ENCODE measurements around the gene COL18A1. TPM values are rescaled to one million over a fixed set of nuclear protein-coding genes. Genes with fewer than 3 reads are reported as not detected.

Gene COL18A1
- total RNA-seq, 1 experiment from 2014 or later: 77.0 TPM

DNA sequence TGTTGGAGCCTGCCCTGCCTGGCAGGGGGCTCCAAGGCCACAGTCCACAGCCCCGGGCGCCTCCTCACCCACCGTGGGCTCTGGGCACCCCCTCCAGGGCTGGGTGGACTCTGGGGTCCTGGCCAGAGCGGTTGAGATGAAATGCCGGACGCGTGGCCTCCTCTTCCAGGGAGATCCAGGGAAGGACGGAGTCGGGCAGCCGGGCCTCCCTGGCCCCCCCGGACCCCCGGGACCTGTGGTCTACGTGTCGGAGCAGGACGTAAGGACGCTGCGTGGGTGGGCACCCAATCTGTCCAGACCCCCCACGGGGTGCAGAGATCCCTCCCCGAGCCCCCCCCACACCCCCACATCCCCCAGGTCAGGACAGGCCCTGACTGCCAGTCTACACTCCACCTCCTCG lies 86.1 kb downstream of the COL18A1 start:
- no peaks in the 10 kb centered on the region for H3K9me2 ChIP-seq (replicated peaks; ENCODE audit: low read length)
- H3K4me3 ChIP-seq (ENCODE audit: low read length): no peak overlapping the region
- TF ChIP-seq EZH2phosphoT487 (IDR thresholded peaks at IDR 0.05; ENCODE audit: borderline replicate concordance, low read length): no peak
- no peak for TF ChIP-seq EZH2 (IDR thresholded peaks at IDR 0.05; ENCODE audit: low read length, unreplicated experiment)
- no peak for TF ChIP-seq CTCF (conservative IDR thresholded peaks at IDR 0.05; ENCODE audit: low read depth, low read length)
- H3K9ac ChIP-seq (ENCODE audit: low read length): no peak overlapping the region
- H3K9me3 ChIP-seq (ENCODE audit: low read length): no peaks in the 10 kb centered on the region
- no TSS peak for BruUV-seq (replicated peaks)
- DNase-seq (no peak), ATAC-seq (no peak)
- H2AFZ ChIP-seq (ENCODE audit: low read length): no peak overlapping the region
- H3K79me2 ChIP-seq (ENCODE audit: low read length): no peaks in the 10 kb centered on the region
- no peaks in the 10 kb centered on the region for H3K36me3 ChIP-seq (ENCODE audit: low read depth, low read length)
- no peaks in the 10 kb centered on the region for H3K27me3 ChIP-seq (ENCODE audit: low read length)
- ChIA-PET CTCF (no interaction called here), POLR2A (ENCODE audit: unreplicated experiment) (no interaction called here)
- intact Hi-C loops (cut with micrococcal nuclease): no loop called here
- no peak overlapping the region for H3K4me2 ChIP-seq (ENCODE audit: low read length)
- H3K27ac ChIP-seq (ENCODE audit: low read length): no peak overlapping the region
- H4K20me1 ChIP-seq (ENCODE audit: low read length): no peaks in the 10 kb centered on the region
- no peaks in the 10 kb centered on the region for H3F3A ChIP-seq (ENCODE audit: low read length, unreplicated experiment)
- H3K4me1 ChIP-seq (ENCODE audit: insufficient read depth, low read length): no peaks in the 10 kb centered on the region

DNA sequence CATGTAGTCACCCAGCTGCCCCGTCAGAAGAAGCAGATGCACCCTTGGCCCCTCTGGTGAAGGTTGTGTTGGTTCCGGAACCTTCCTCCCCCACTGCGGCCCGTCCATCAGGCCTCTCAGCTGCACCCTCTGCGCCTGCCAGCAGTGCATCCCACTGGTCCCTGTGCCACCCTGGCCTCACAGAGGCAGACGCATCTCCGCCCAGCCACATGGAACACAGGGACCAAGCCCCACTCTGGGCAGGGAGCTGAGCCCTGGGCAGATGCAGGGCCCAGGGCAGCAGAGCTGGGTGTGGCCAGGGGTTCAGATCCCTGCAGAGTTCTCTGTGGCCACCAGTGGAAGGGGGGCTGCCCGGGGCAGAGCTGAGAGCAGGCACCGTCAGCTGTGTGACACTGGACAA lies 86.7 kb downstream of the COL18A1 start:
- Histone ChIP-seq H3K27ac (ENCODE audit: low read length) (no peak overlapping the region), H3K36me3 (ENCODE audit: low read depth, low read length) (no peaks in the 10 kb centered on the region), H3F3A (ENCODE audit: low read length, unreplicated experiment) (no peaks in the 10 kb centered on the region), H3K9me2 (replicated peaks; ENCODE audit: low read length) (no peaks in the 10 kb centered on the region), H3K4me3 (ENCODE audit: low read length) (no peak overlapping the region), H4K20me1 (ENCODE audit: low read length) (no peaks in the 10 kb centered on the region), H3K4me1 (ENCODE audit: insufficient read depth, low read length) (no peaks in the 10 kb centered on the region), H3K27me3 (ENCODE audit: low read length) (no peaks in the 10 kb centered on the region), H3K4me2 (ENCODE audit: low read length) (no peak overlapping the region), H3K9ac (ENCODE audit: low read length) (no peak overlapping the region), H3K79me2 (ENCODE audit: low read length) (no peaks in the 10 kb centered on the region), H2AFZ (ENCODE audit: low read length) (no peak overlapping the region), H3K9me3 (ENCODE audit: low read length) (no peaks in the 10 kb centered on the region)
- BruUV-seq (replicated peaks): no TSS peak
- intact Hi-C loops (cut with micrococcal nuclease): no loop called here
- TF ChIP-seq EZH2 (IDR thresholded peaks at IDR 0.05; ENCODE audit: low read length, unreplicated experiment) (no peak), EZH2phosphoT487 (IDR thresholded peaks at IDR 0.05; ENCODE audit: borderline replicate concordance, low read length) (no peak), CTCF (conservative IDR thresholded peaks at IDR 0.05; ENCODE audit: low read depth, low read length) (no peak)
- POLR2A ChIA-PET (ENCODE audit: unreplicated experiment): no interaction called here
- no peak for ATAC-seq
- CTCF ChIA-PET: no interaction called here
- no peak for DNase-seq

DNA sequence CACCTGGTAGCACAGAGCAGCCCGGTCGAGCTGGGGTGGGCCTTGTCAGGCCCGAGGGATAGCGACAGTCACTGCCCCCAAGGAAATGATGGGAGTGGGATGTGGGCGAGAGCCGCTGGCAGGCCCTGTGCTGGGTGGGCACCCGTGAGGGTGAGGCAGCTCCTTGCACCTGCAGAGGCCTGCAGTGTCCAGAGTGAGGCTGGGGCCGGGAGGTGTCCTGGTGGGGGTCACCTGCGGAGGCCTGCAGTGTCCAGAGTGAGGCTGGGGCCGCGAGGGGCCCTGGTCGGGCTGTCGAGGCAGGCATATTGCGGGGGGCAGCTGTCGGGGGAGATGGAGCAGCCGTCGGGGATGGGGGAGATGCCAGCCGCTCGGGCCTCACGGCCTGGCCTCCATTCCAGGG lies 87.8 kb downstream of the COL18A1 start:
- no peak overlapping the region for H3K4me3 ChIP-seq (ENCODE audit: low read length)
- no TSS peak for BruUV-seq (replicated peaks)
- H3K36me3 ChIP-seq (ENCODE audit: low read depth, low read length): 0 out of 2 replicates have a peak, but pooled peaks cover 2% of the 10 kb centered on the region
- no peaks in the 10 kb centered on the region for H3F3A ChIP-seq (ENCODE audit: low read length, unreplicated experiment)
- POLR2A ChIA-PET (ENCODE audit: unreplicated experiment): no interaction called here
- H3K27ac ChIP-seq (ENCODE audit: low read length): no peak overlapping the region
- TF ChIP-seq CTCF (conservative IDR thresholded peaks at IDR 0.05; ENCODE audit: low read depth, low read length) (no peak), EZH2 (IDR thresholded peaks at IDR 0.05; ENCODE audit: low read length, unreplicated experiment) (no peak), EZH2phosphoT487 (IDR thresholded peaks at IDR 0.05; ENCODE audit: borderline replicate concordance, low read length) (no peak)
- no peak overlapping the region for H3K4me2 ChIP-seq (ENCODE audit: low read length)
- CTCF ChIA-PET: no interaction called here
- H3K79me2 ChIP-seq (ENCODE audit: low read length): no peaks in the 10 kb centered on the region
- H3K9ac ChIP-seq (ENCODE audit: low read length): no peak overlapping the region
- H3K9me3 ChIP-seq (ENCODE audit: low read length): no peaks in the 10 kb centered on the region
- no peaks in the 10 kb centered on the region for H3K4me1 ChIP-seq (ENCODE audit: insufficient read depth, low read length)
- intact Hi-C loops (cut with micrococcal nuclease): no loop called here
- no peaks in the 10 kb centered on the region for H4K20me1 ChIP-seq (ENCODE audit: low read length)
- DNase-seq (no peak), ATAC-seq (no peak)
- no peak overlapping the region for H2AFZ ChIP-seq (ENCODE audit: low read length)
- no peaks in the 10 kb centered on the region for H3K9me2 ChIP-seq (replicated peaks; ENCODE audit: low read length)
- H3K27me3 ChIP-seq (ENCODE audit: low read length): no peaks in the 10 kb centered on the region
